Sigmoid colon (tissue), 3 donors: ENCODE measurements around the gene SPOCK2.

Experiments
- CTCF ChIP-seq, 4 experiments: fragments of 450-650 bp in 3 of 4; fragments of 200-600 bp in 1 of 4; IDR thresholded peaks; one replicate each; pipeline ENCODE4 v1.5.1; 2016 to 2019; ENCODE audit warnings: antibody characterized with exemption in 4 of 4, mild to moderate bottlenecking in 3 of 4, moderate library complexity in 2 of 4
- POLR2A ChIP-seq, 2 donors: fragments of 450-650 bp; IDR thresholded peaks; one replicate each; pipeline ENCODE4 v1.6.1; 2016; ENCODE audit warnings: antibody characterized with exemption in 2 of 2, mild to moderate bottlenecking in 2 of 2, moderate library complexity in 2 of 2

GRCh38 chr10:72063703-72064391 is 24.5 kb downstream of the SPOCK2 start:
- TF ChIP-seq CTCF (IDR thresholded peaks at IDR 0.05) (no peak), POLR2A (IDR thresholded peaks at IDR 0.05) (no peak)
